HCT116 (cell line): Measurements from ENCODE around the gene APOBEC3B. TPM values are rescaled to one million over a fixed set of nuclear protein-coding genes. Genes with fewer than 3 reads are reported as not detected.
A peak's percentile ranks its signal among the peaks of the same experiment; 100 is the strongest.
"Not testable (repeated sequence)": the region's sequence is repeated elsewhere in the genome, so short reads cannot be mapped to it uniquely, and the experiment has no call there.

ENCODE experiments used
- ATAC-seq: fragments of 200-7000 bp; cut with Tn5 transposase; 2 replicates; pipeline ENCODE4 v1.9.1; 2020; ENCODE audit warnings: mild to moderate bottlenecking, moderate library complexity
- BruUV-seq: library from RNA; stranded (reverse); fragments of 400-500 nt; replicated peaks from 2 replicates; lab custom pipeline; 2021; lab: Mats Ljungman, UMichigan
- CTCF ChIA-PET: fragments of 300-600 bp; sonication (Branson Sonifier 250); formaldehyde crosslinking; loops from one replicate; lab custom pipeline; 2021; ENCODE audit warnings: antibody characterized with exemption; lab: Charles Lee
- POLR2A ChIA-PET: fragments of 300-600, 350-600 bp; sonication (Branson Sonifier 250); formaldehyde crosslinking; loops from one replicate; lab custom pipeline; 2021; ENCODE audit warnings: antibody characterized with exemption; lab: Charles Lee
- RAD21 ChIA-PET, 2 experiments: fragments of 300-600 bp; sonication (Branson Sonifier 250); formaldehyde crosslinking; loops; one replicate each; lab custom pipeline; 2023; ENCODE audit warnings: low total read pairs in 2 of 2; ENCODE audit not compliant: uncharacterized antibody in 2 of 2, unreplicated experiment in 2 of 2, low non-redundant PET in 1 of 2; lab: Charles Lee
- DNase-seq: peaks from one replicate; pipeline ENCODE4 v3.0.0-alpha.2; 2010; ENCODE audit warnings: low read depth, low spot score
- H2AFZ ChIP-seq: fragments of 200-600 bp; shearing (Covaris generic), sonication (generic); 2 replicates; pipeline ENCODE4 v1.6.1; 2017; ENCODE audit warnings: low read depth, mixed run types, mixed read lengths, antibody characterized with exemption, low read length; ENCODE audit not compliant: poor library complexity, severe bottlenecking
- H3K27ac ChIP-seq: 2 replicates; pipeline ENCODE4 v1.5.1; 2012; ENCODE audit warnings: low read depth, low read length
- H3K27me3 ChIP-seq: fragments of 200-600 bp; sonication (generic); 2 replicates; pipeline ENCODE4 v1.6.1; 2016; ENCODE audit warnings: mixed run types, low read length, mixed read lengths; ENCODE audit not compliant: insufficient read depth
- H3K36me3 ChIP-seq, 2 experiments: fragments of 200-500 bp in 1 of 2; fragments of 200-600 bp in 1 of 2; sonication (Bioruptor generic) in 1 of 2; sonication (generic) in 1 of 2; 2 replicates each; pipeline versions ENCODE4 v1.5.1 to v1.6.1; 2014 to 2016; ENCODE audit warnings: low read length in 2 of 2, inconsistent platforms in 1 of 2, mixed read lengths in 1 of 2, mixed run types in 1 of 2; ENCODE audit not compliant: insufficient read depth in 2 of 2, control insufficient read depth in 1 of 2
- H3K4me1 ChIP-seq, 2 experiments: fragments of 200-600 bp in 1 of 2; sonication (generic) in 1 of 2; 2 replicates each; pipeline versions ENCODE4 v1.5.1 to v1.6.1; 2012 to 2017; ENCODE audit warnings: low read length in 2 of 2, inconsistent platforms in 1 of 2, mild to moderate bottlenecking in 1 of 2, mixed read lengths in 1 of 2, mixed run types in 1 of 2, moderate library complexity in 1 of 2; ENCODE audit not compliant: insufficient read depth in 2 of 2, control insufficient read depth in 1 of 2
- H3K4me2 ChIP-seq: fragments of 200-600 bp; sonication (generic); 2 replicates; pipeline ENCODE4 v1.6.1; 2017; ENCODE audit warnings: mixed run types, low read length, mixed read lengths
- H3K4me3 ChIP-seq, 2 experiments: fragments of 200-600 bp in 1 of 2; sonication (generic) in 1 of 2; replicated peaks in 1 of 2; 2 replicates each; pipeline ENCODE4 v1.5.1; 2011 to 2016; ENCODE audit warnings: low read length in 2 of 2, control low read depth in 1 of 2, low read depth in 1 of 2, mild to moderate bottlenecking in 1 of 2, mixed read lengths in 1 of 2, mixed run types in 1 of 2
- H3K79me2 ChIP-seq: fragments of 200-600 bp; sonication (generic); 2 replicates; pipeline ENCODE4 v1.6.1; 2017; ENCODE audit warnings: mild to moderate bottlenecking, mixed run types, low read length, moderate library complexity, mixed read lengths; ENCODE audit not compliant: insufficient read depth
- H3K9ac ChIP-seq: fragments of 200-600 bp; sonication (generic); 2 replicates; pipeline ENCODE4 v1.6.1; 2016; ENCODE audit warnings: low read length, mixed read lengths
- H3K9me2 ChIP-seq: fragments of 200-600 bp; sonication (generic), shearing (Covaris generic); 2 replicates; pipeline ENCODE4 v1.6.1; 2017; ENCODE audit warnings: mixed run types, mild to moderate bottlenecking, moderate library complexity; ENCODE audit not compliant: insufficient read depth
- H3K9me3 ChIP-seq, 2 experiments: fragments of 200-500 bp in 1 of 2; fragments of 200-600 bp in 1 of 2; sonication (Bioruptor generic) in 1 of 2; sonication (generic) in 1 of 2; 2 replicates each; pipeline ENCODE4 v1.6.1; 2014 to 2017; ENCODE audit warnings: low read length in 2 of 2, mixed read lengths in 2 of 2, inconsistent platforms in 1 of 2, low read depth in 1 of 2, mild to moderate bottlenecking in 1 of 2, mixed run types in 1 of 2, moderate library complexity in 1 of 2; ENCODE audit not compliant: control insufficient read depth in 1 of 2, insufficient read depth in 1 of 2
- H4K20me1 ChIP-seq: fragments of 200-600 bp; sonication (generic), shearing (Covaris generic); 2 replicates; pipeline ENCODE4 v1.6.1; 2017; ENCODE audit warnings: mixed run types, mild to moderate bottlenecking, moderate library complexity; ENCODE audit not compliant: insufficient read depth
- CBX3 ChIP-seq: IDR thresholded peaks from 2 replicates; pipeline ENCODE4 v1.6.1; 2012; ENCODE audit warnings: low read depth
- ELF1 ChIP-seq: IDR thresholded peaks from 2 replicates; pipeline ENCODE4 v1.6.1; 2012; ENCODE audit warnings: low read depth, borderline replicate concordance
- EZH2phosphoT487 ChIP-seq: fragments of 200-600 bp; IDR thresholded peaks from 2 replicates; pipeline ENCODE4 v1.6.1; 2018; ENCODE audit warnings: antibody characterized with exemption, borderline replicate concordance
- YY1 ChIP-seq: IDR thresholded peaks from 2 replicates; pipeline ENCODE4 v1.6.1; 2011; ENCODE audit warnings: low read length, low read depth, moderate library complexity, mild to moderate bottlenecking; ENCODE audit not compliant: insufficient replicate concordance; ENCODE audit errors: extremely low read depth
- intact Hi-C: fragments of 100-400 bp; cut with micrococcal nuclease; formaldehyde crosslinking; loops from 2 replicates; pipeline ENCODE4 v1.10.0; 2022
- total RNA-seq: library from RNA; stranded (reverse); gene quantifications from one replicate; pipeline ENCODE4 v1.2.1, GENCODE V29; 2021; ENCODE audit not compliant: unreplicated experiment

Gene APOBEC3B
- total RNA-seq, 1 experiment from 2014 or later: 10.3 TPM

- no peak for TF ChIP-seq ELF1
- TF ChIP-seq CBX3: no peak
- TF ChIP-seq YY1: no peak
- TF ChIP-seq EZH2phosphoT487: no peak
Measured at GRCh38 chr22:38974826-38975175, 7.3 kb upstream of the APOBEC3B start (continued).

- CTCF ChIA-PET: not testable (repeated sequence)
Measured at GRCh38 chr22:38977289-38977688, 4.9 kb upstream of the APOBEC3B start.

DNA sequence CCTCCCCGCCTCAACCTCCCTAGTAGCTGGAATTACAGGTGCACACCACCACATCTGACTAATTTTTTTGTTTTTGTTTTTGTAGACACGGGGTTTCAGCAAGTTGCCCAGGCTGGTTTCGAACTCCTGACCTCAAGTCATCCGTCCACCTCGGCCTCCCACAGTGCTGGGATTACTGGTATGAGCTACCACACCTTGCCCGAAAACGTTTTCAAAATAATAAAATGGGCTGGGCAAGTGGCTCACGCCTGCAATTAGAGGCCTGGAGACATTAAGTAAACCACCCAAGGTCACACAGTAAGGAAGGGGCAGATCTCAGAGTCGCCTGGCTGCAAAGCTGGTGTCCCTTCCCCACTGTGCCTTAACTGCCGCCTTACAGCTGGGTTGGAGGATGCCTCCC, 1.6 kb upstream of the APOBEC3B start:
- BruUV-seq, H3K4me3 ChIP-seq, H3K27ac ChIP-seq, POLR2A ChIA-PET, H3K9me3 ChIP-seq, intact Hi-C loops, ATAC-seq, H3K27me3 ChIP-seq, DNase-seq, H3K79me2 ChIP-seq, RAD21 ChIA-PET, H4K20me1 ChIP-seq, H3K9me2 ChIP-seq, H3K9ac ChIP-seq, H3K36me3 ChIP-seq: not testable (repeated sequence)
- Histone ChIP-seq H3K4me2 (peak overlapping the region; percentile 66), H2AFZ (peak overlapping the region; percentile 26), H3K4me1 (peaks cover 22 to 42% of the 10 kb centered on the region in 2 experiments)
- CTCF ChIA-PET: interaction anchor here (0.8 kb wide), 1 partner anchor 56 kb away, joined by 3 read pairs; no protein-coding TSS in a partner anchor

More at GRCh38 chr22:38977289-38977688, 4.9 kb upstream of the APOBEC3B start:
- POLR2A ChIA-PET, H2AFZ ChIP-seq, H3K27me3 ChIP-seq, ATAC-seq, H3K4me2 ChIP-seq, intact Hi-C loops, H3K9me3 ChIP-seq, DNase-seq, H3K36me3 ChIP-seq, H3K27ac ChIP-seq, H3K4me3 ChIP-seq, BruUV-seq, H4K20me1 ChIP-seq, H3K9me2 ChIP-seq, H3K9ac ChIP-seq, H3K79me2 ChIP-seq, RAD21 ChIA-PET: not testable (repeated sequence)
- peaks cover 11 to 19% of the 10 kb centered on the region in 2 experiments for H3K4me1 ChIP-seq
